Activated CD8-positive, alpha-beta T cell treated with anti-CD3 and anti-CD28 coated beads for 36 hours (primary cell): ENCODE measurements around the gene BAZ2A. TPM values are rescaled to one million over a fixed set of nuclear protein-coding genes. Genes with fewer than 3 reads are reported as not detected.

Experiments
- ATAC-seq: fragments of 200-7000 bp; cut with Tn5 transposase; one replicate; pipeline ENCODE4 v1.10.0; 2021; ENCODE audit warnings: mild to moderate bottlenecking, moderate library complexity
- CTCF ChIA-PET: fragments of 350-600 bp; sonication (Branson Sonifier 250); formaldehyde crosslinking; loops from one replicate; lab custom pipeline; 2021; ENCODE audit warnings: antibody characterized with exemption; lab: Charles Lee
- POLR2A ChIA-PET: fragments of 350-600 bp; sonication (Branson Sonifier 250); formaldehyde crosslinking; loops from one replicate; lab custom pipeline; 2021; ENCODE audit warnings: antibody characterized with exemption; lab: Charles Lee
- DNase-seq: peaks from one replicate; pipeline ENCODE4 v3.0.0-alpha.2; 2020
- H3K27ac Mint-ChIP-seq: one replicate; pipeline ENCODE4 v1.8.0; 2021; ENCODE audit warnings: mild to moderate bottlenecking, mixed read lengths
- H3K27me3 Mint-ChIP-seq: one replicate; pipeline ENCODE4 v1.8.0; 2021; ENCODE audit warnings: mixed read lengths
- H3K36me3 Mint-ChIP-seq: one replicate; pipeline ENCODE4 v1.8.0; 2021; ENCODE audit warnings: low read depth, mixed read lengths
- H3K4me1 Mint-ChIP-seq: one replicate; pipeline ENCODE4 v1.8.0; 2021; ENCODE audit warnings: low read depth, mixed read lengths
- H3K4me3 Mint-ChIP-seq: one replicate; pipeline ENCODE4 v1.8.0; 2021; ENCODE audit warnings: mild to moderate bottlenecking, moderate library complexity, mixed read lengths
- H3K9me3 Mint-ChIP-seq: one replicate; pipeline ENCODE4 v1.8.0; 2021; ENCODE audit warnings: mixed read lengths
- CTCF ChIP-seq: fragments of 200-600 bp; IDR thresholded peaks from one replicate; pipeline ENCODE4 v1.8.0; 2022; ENCODE audit warnings: antibody characterized with exemption, mild to moderate bottlenecking
- intact Hi-C: fragments of 100-400 bp; cut with micrococcal nuclease; formaldehyde crosslinking; loops from one replicate; pipeline ENCODE4 v1.10.0; 2022
- total RNA-seq, 2 experiments: library from RNA; stranded (reverse); gene quantifications; one replicate each; pipeline ENCODE4 v1.2.3, GENCODE V29; 2021

Gene BAZ2A
- total RNA-seq, 2 experiments from 2014 or later, result 80.1 to 89.3 TPM

GRCh38 chr12:56629459-56630179, 507 bp downstream of the BAZ2A start:
- peak; percentile 21 for ATAC-seq

GRCh38 chr12:56628671-56629458, 1.3 kb downstream of the BAZ2A start:
- no peaks in the 10 kb centered on the region for H3K9me3 Mint-ChIP-seq
- H3K27ac Mint-ChIP-seq, result peak overlapping the region; percentile 85
- POLR2A ChIA-PET, result interaction anchor here (0.6 to 9.6 kb wide), 25 partner anchors 8 to 512 kb away, joined by 3 to 95 read pairs (median 4); partner anchors contain the start of genes ATP5F1B, NACA, NEMP1 and PTGES3
- intact Hi-C loops, result loop anchor here (1.0 kb wide), 1 partner anchor 7 kb away; no protein-coding TSS in a partner anchor
- peak overlapping the region; percentile 92 for H3K4me3 Mint-ChIP-seq
- peaks cover 72% of the 10 kb centered on the region for H3K4me1 Mint-ChIP-seq
- no peaks in the 10 kb centered on the region for H3K27me3 Mint-ChIP-seq
- no peak for TF ChIP-seq CTCF
- CTCF ChIA-PET, result interaction anchor here (0.6 to 2.4 kb wide), 10 partner anchors 8 to 848 kb away, joined by 3 to 10 read pairs (median 4); partner anchors contain the start of gene RBMS2
- peaks cover 28% of the 10 kb centered on the region for H3K36me3 Mint-ChIP-seq
- DNase-seq (peak; percentile 83), ATAC-seq (no peak)

More at GRCh38 chr12:56629459-56630179, 507 bp downstream of the BAZ2A start:
- Mint-ChIP-seq H3K27me3 (no peaks in the 10 kb centered on the region), H3K4me1 (peaks cover 70% of the 10 kb centered on the region), H3K36me3 (peaks cover 20% of the 10 kb centered on the region), H3K27ac (peak overlapping the region; percentile 85), H3K9me3 (no peaks in the 10 kb centered on the region), H3K4me3 (peak overlapping the region; percentile 92)
- intact Hi-C loops, result loop anchor here (10.0 kb wide), 1 partner anchor 365 kb away; a partner anchor contains a TSS
- no peak for TF ChIP-seq CTCF
- DNase-seq, result peak; percentile 65
- ChIA-PET CTCF (interaction anchor here (1.0 to 2.4 kb wide), 9 partner anchors 35 to 847 kb away, joined by 3 to 9 read pairs (median 4); partner anchors contain the start of gene RBMS2), POLR2A (interaction anchor here (0.5 to 9.6 kb wide), 25 partner anchors 11 to 1127 kb away, joined by 3 to 95 read pairs (median 4); partner anchors contain the start of genes APOF, ATP5F1B, IL23A and NACA)

- no peak for ATAC-seq
- CTCF ChIA-PET, result interaction anchor here (1.0 to 4.3 kb wide), 6 partner anchors 9 to 113 kb away, joined by 3 to 27 read pairs (median 4); no protein-coding TSS in a partner anchor
- H3K36me3 Mint-ChIP-seq, result peaks cover 34% of the 10 kb centered on the region
These were observed 3.4 kb downstream of the BAZ2A start for GRCh38 chr12:56626701-56627100.

GRCh38 chr12:56622535-56622934, 7.6 kb downstream of the BAZ2A start:
- peak overlapping the region; percentile 26 for H3K27ac Mint-ChIP-seq
- no peaks in the 10 kb centered on the region for H3K27me3 Mint-ChIP-seq
- ATAC-seq (no peak), DNase-seq (no peak)
- POLR2A ChIA-PET, result interaction anchor here (1.1 kb wide), 1 partner anchor 8 kb away, joined by 3 read pairs; no protein-coding TSS in a partner anchor
- no peak for TF ChIP-seq CTCF
- H3K4me3 Mint-ChIP-seq, result no peak overlapping the region
- intact Hi-C loops, result no loop called here
- H3K9me3 Mint-ChIP-seq, result no peaks in the 10 kb centered on the region
- H3K36me3 Mint-ChIP-seq, result peaks cover 35% of the 10 kb centered on the region
- CTCF ChIA-PET, result interaction anchor here (0.9 to 4.3 kb wide), 4 partner anchors 8 to 121 kb away, joined by 3 to 27 read pairs (median 3); no protein-coding TSS in a partner anchor
- H3K4me1 Mint-ChIP-seq, result peaks cover 53% of the 10 kb centered on the region

More at GRCh38 chr12:56626701-56627100, 3.4 kb downstream of the BAZ2A start:
- H3K27ac Mint-ChIP-seq, result peak overlapping the region; percentile 55
- TF ChIP-seq CTCF, result no peak
- no peaks in the 10 kb centered on the region for H3K27me3 Mint-ChIP-seq
- no peaks in the 10 kb centered on the region for H3K9me3 Mint-ChIP-seq
- DNase-seq, result no peak
- no peak overlapping the region for H3K4me3 Mint-ChIP-seq
- H3K4me1 Mint-ChIP-seq, result peaks cover 61% of the 10 kb centered on the region
- POLR2A ChIA-PET, result interaction anchor here (0.6 to 1.6 kb wide), 6 partner anchors 9 to 267 kb away, joined by 3 to 5 read pairs (median 3); partner anchors contain the start of gene STAT2
- intact Hi-C loops, result no loop called here
